IMR-90 (cell line): Measurements from ENCODE around the gene HPN. TPM values are rescaled to one million over a fixed set of nuclear protein-coding genes. Genes with fewer than 3 reads are reported as not detected.

Experiments used
- ATAC-seq: fragments of 200-7000 bp; cut with Tn5 transposase; 2 replicates; pipeline ENCODE4 v1.9.1; 2020; ENCODE audit warnings: low read depth, mild to moderate bottlenecking, moderate library complexity
- BruUV-seq: library from RNA; stranded (reverse); fragments of 400-500 nt; replicated peaks from 2 replicates; lab custom pipeline; 2021; lab: Mats Ljungman, UMichigan
- CTCF ChIA-PET: fragments of 300-600 bp; formaldehyde crosslinking; extraction: SDS; loops from one replicate; lab custom pipeline; 2021; ENCODE audit warnings: antibody characterized with exemption; lab: Yijun Ruan, JAX
- POLR2A ChIA-PET: fragments of 300-600 bp; sonication (Branson Sonifier 250); formaldehyde crosslinking; loops from one replicate; lab custom pipeline; 2022; ENCODE audit warnings: antibody characterized with exemption; ENCODE audit not compliant: unreplicated experiment; lab: Charles Lee
- DNase-seq: peaks from one replicate; pipeline ENCODE4 v3.0.0; 2013
- H2AFZ ChIP-seq: replicated peaks from 2 replicates; pipeline ENCODE3; 2013; ENCODE audit warnings: low read length, mild to moderate bottlenecking; ENCODE audit not compliant: poor library complexity
- H2AK5ac ChIP-seq: 2 replicates; pipeline ENCODE4 v1.6.1; 2013; ENCODE audit warnings: low read depth, low read length, inconsistent platforms
- H2AK9ac ChIP-seq: replicated peaks from 2 replicates; pipeline ENCODE3; 2013; ENCODE audit warnings: mild to moderate bottlenecking, low read depth, low read length, moderate library complexity; ENCODE audit not compliant: poor library complexity
- H2BK120ac ChIP-seq: 2 replicates; pipeline ENCODE4 v1.6.1; 2013; ENCODE audit warnings: low read depth, low read length, inconsistent platforms
- H2BK15ac ChIP-seq: 3 replicates; pipeline ENCODE4 v1.6.1; 2013; ENCODE audit warnings: low read depth, low read length, inconsistent platforms
- H2BK20ac ChIP-seq: 2 replicates; pipeline ENCODE4 v1.6.1; 2013; ENCODE audit warnings: low read depth, mild to moderate bottlenecking, inconsistent platforms, low read length, moderate library complexity
- H2BK5ac ChIP-seq: 2 replicates; pipeline ENCODE4 v1.6.1; 2013; ENCODE audit warnings: mild to moderate bottlenecking, low read depth, low read length, inconsistent platforms; ENCODE audit not compliant: poor library complexity, severe bottlenecking
- H3K14ac ChIP-seq: replicated peaks from 2 replicates; pipeline ENCODE4 v1.6.1; 2013; ENCODE audit warnings: low read depth, low read length, inconsistent platforms
- H3K18ac ChIP-seq: 2 replicates; pipeline ENCODE4 v1.6.1; 2013; ENCODE audit warnings: low read depth, low read length, control low read depth
- H3K23ac ChIP-seq: 2 replicates; pipeline ENCODE4 v1.6.1; 2013; ENCODE audit warnings: low read depth, low read length, inconsistent platforms
- H3K27ac ChIP-seq: 2 replicates; pipeline ENCODE4 v1.5.1; 2013; ENCODE audit warnings: mild to moderate bottlenecking, control low read depth, low read length; ENCODE audit not compliant: insufficient read depth
- H3K27me3 ChIP-seq: 2 replicates; pipeline ENCODE4 v1.6.1; 2013; ENCODE audit warnings: low read length; ENCODE audit not compliant: control insufficient read depth, insufficient read depth
- H3K36me3 ChIP-seq: 2 replicates; pipeline ENCODE4 v1.6.1; 2013; ENCODE audit warnings: low read length, mixed read lengths; ENCODE audit not compliant: control insufficient read depth, insufficient read depth
- H3K4ac ChIP-seq: 2 replicates; pipeline ENCODE4 v1.6.1; 2013; ENCODE audit warnings: low read depth, low read length, inconsistent platforms
- H3K4me1 ChIP-seq: 2 replicates; pipeline ENCODE4 v1.6.1; 2013; ENCODE audit warnings: low read length, mixed read lengths; ENCODE audit not compliant: control insufficient read depth, insufficient read depth
- H3K4me2 ChIP-seq: 2 replicates; pipeline ENCODE4 v1.6.1; 2013; ENCODE audit warnings: low read depth, mild to moderate bottlenecking, control low read depth, low read length, moderate library complexity
- H3K4me3 ChIP-seq: 2 replicates; pipeline ENCODE4 v1.5.1; 2013; ENCODE audit warnings: low read depth, mild to moderate bottlenecking, control low read depth, low read length, moderate library complexity; ENCODE audit not compliant: insufficient read depth
- H3K56ac ChIP-seq: 2 replicates; pipeline ENCODE4 v1.6.1; 2013; ENCODE audit warnings: low read length, inconsistent platforms; ENCODE audit not compliant: insufficient read depth; ENCODE audit errors: extremely low read depth
- H3K79me1 ChIP-seq, 2 experiments: 2 replicates each; pipeline ENCODE4 v1.6.1; 2013; ENCODE audit warnings: low read length in 2 of 2, inconsistent platforms in 1 of 2, low read depth in 1 of 2
- H3K9ac ChIP-seq: 2 replicates; pipeline ENCODE4 v1.6.1; 2013; ENCODE audit warnings: low read depth, low read length, control low read depth
- H3K9me1 ChIP-seq: 2 replicates; pipeline ENCODE4 v1.6.1; 2013; ENCODE audit warnings: low read length, inconsistent platforms; ENCODE audit not compliant: insufficient read depth
- H3K9me3 ChIP-seq: 2 replicates; pipeline ENCODE4 v1.6.1; 2013; ENCODE audit warnings: low read length; ENCODE audit not compliant: control insufficient read depth, insufficient read depth
- H4K20me1 ChIP-seq: 2 replicates; pipeline ENCODE4 v1.6.1; 2013; ENCODE audit warnings: low read length, inconsistent platforms; ENCODE audit not compliant: insufficient read depth
- H4K5ac ChIP-seq: 2 replicates; pipeline ENCODE4 v1.6.1; 2013; ENCODE audit warnings: mild to moderate bottlenecking, low read depth, low read length, control low read depth
- H4K8ac ChIP-seq, 2 experiments: 2 replicates each; pipeline ENCODE4 v1.6.1; 2013; ENCODE audit warnings: low read depth in 2 of 2, low read length in 2 of 2, control low read depth in 1 of 2, inconsistent platforms in 1 of 2
- H4K91ac ChIP-seq: 2 replicates; pipeline ENCODE4 v1.6.1; 2013; ENCODE audit warnings: low read depth, low read length, inconsistent platforms; ENCODE audit not compliant: insufficient read depth
- BHLHE40 ChIP-seq: fragments of 150-350 bp; IDR thresholded peaks from 2 replicates; pipeline ENCODE4 v1.6.1; 2016; ENCODE audit warnings: mild to moderate bottlenecking, low read depth, low read length
- CEBPB ChIP-seq: IDR thresholded peaks from 2 replicates; pipeline ENCODE4 v1.6.1; 2012; ENCODE audit warnings: low read depth, low read length, improper control_type of control experiment
- CHD1 ChIP-seq: IDR thresholded peaks from 2 replicates; pipeline ENCODE4 v1.6.1; 2012; ENCODE audit warnings: low read depth, low read length, improper control_type of control experiment
- CTCF ChIP-seq: conservative IDR thresholded peaks from 2 replicates; pipeline ENCODE4 v1.5.1; 2012; ENCODE audit warnings: mild to moderate bottlenecking, low read depth, low read length, improper control_type of control experiment
- ELK1 ChIP-seq: fragments of 150-350 bp; IDR thresholded peaks from 2 replicates; pipeline ENCODE4 v1.6.1; 2016; ENCODE audit warnings: low read depth, mild to moderate bottlenecking, low read length, moderate library complexity, borderline replicate concordance
- FOS ChIP-seq: fragments of 150-350 bp; IDR thresholded peaks from 2 replicates; pipeline ENCODE4 v1.6.1; 2016; ENCODE audit warnings: low read depth, low read length
- MAFK ChIP-seq: IDR thresholded peaks from 2 replicates; pipeline ENCODE4 v1.6.1; 2012; ENCODE audit warnings: low read depth, low read length, improper control_type of control experiment
- MAZ ChIP-seq: IDR thresholded peaks from 2 replicates; pipeline ENCODE4 v1.6.1; 2012; ENCODE audit warnings: low read depth, mild to moderate bottlenecking, low read length, improper control_type of control experiment, moderate library complexity, borderline replicate concordance
- MXI1 ChIP-seq: IDR thresholded peaks from 2 replicates; pipeline ENCODE4 v1.6.1; 2012; ENCODE audit warnings: low read depth, mild to moderate bottlenecking, low read length, moderate library complexity, borderline replicate concordance
- NFE2L2 ChIP-seq: fragments of 150-350 bp; IDR thresholded peaks from 2 replicates; pipeline ENCODE4 v1.6.1; 2016; ENCODE audit warnings: low read depth, mild to moderate bottlenecking, low read length
- POLR2A ChIP-seq: IDR thresholded peaks from 2 replicates; pipeline ENCODE4 v1.6.1; 2012; ENCODE audit warnings: mild to moderate bottlenecking, low read depth, low read length
- RAD21 ChIP-seq: IDR thresholded peaks from 2 replicates; pipeline ENCODE4 v1.6.1; 2012; ENCODE audit warnings: low read length, improper control_type of control experiment
- RCOR1 ChIP-seq: IDR thresholded peaks from 2 replicates; pipeline ENCODE4 v1.6.1; 2012; ENCODE audit warnings: mild to moderate bottlenecking, low read length, improper control_type of control experiment; ENCODE audit not compliant: insufficient replicate concordance
- RFX5 ChIP-seq: IDR thresholded peaks from 2 replicates; pipeline ENCODE4 v1.8.0; 2012; ENCODE audit warnings: low read depth, mild to moderate bottlenecking, low read length, moderate library complexity
- SMC3 ChIP-seq: fragments of 150-350 bp; IDR thresholded peaks from 2 replicates; pipeline ENCODE4 v1.6.1; 2016; ENCODE audit warnings: low read depth, mild to moderate bottlenecking, antibody characterized with exemption, low read length, moderate library complexity
- USF2 ChIP-seq: fragments of 150-350 bp; IDR thresholded peaks from 2 replicates; pipeline ENCODE4 v1.6.1; 2017; ENCODE audit warnings: mild to moderate bottlenecking, antibody characterized with exemption, low read length, low read depth
- WGBS, 2 experiments: methylation state at CpG; one replicate each; pipeline versions ENCODE4 v1.1.5 to v1.1.7; 2013; ENCODE audit warnings: missing lambda C conversion rate in 2 of 2; ENCODE audit not compliant: insufficient read length in 1 of 2; ENCODE audit errors: extremely low coverage in 2 of 2; 5-methylcytosine and 5-hydroxymethylcytosine counted together
- dilution Hi-C: fragments of 300-500 bp; cut with HindIII; formaldehyde crosslinking; loops from one replicate; pipeline ENCODE4 v1.14.3; 2018; ENCODE audit warnings: low sequenced_read_pairs; ENCODE audit not compliant: unreplicated experiment
- in situ Hi-C: fragments of 300-500 bp; cut with MboI; formaldehyde crosslinking; loops from 3 replicates; pipeline ENCODE4 v1.14.3; 2019; ENCODE audit warnings: low sequenced_read_pairs, inconsistent platforms, mixed read lengths
- intact Hi-C: fragments of 100-400 bp; cut with micrococcal nuclease; formaldehyde crosslinking; loops from 2 replicates; pipeline ENCODE4 v1.10.0; 2022
- polyA plus RNA-seq, 3 experiments: library from polyadenylated mRNA; depleted of rRNA; stranded (reverse); fragments of >200 nt; gene quantifications; 2 replicates each; pipeline ENCODE4 v1.2.3, GENCODE V29; 2012; ENCODE audit warnings: low replicate concordance in 1 of 3
- total RNA-seq: library from RNA; depleted of rRNA; stranded (reverse); fragments of >200 nt; gene quantifications from 2 replicates; pipeline ENCODE4 v1.2.3, GENCODE V29; 2012

Gene HPN
- total and polyA plus RNA-seq, 2 of the 4 experiments (the other 2 are of a cell fraction) = not detected

GRCh38 chr19:35110974-35111373 lies 69.5 kb downstream of the HPN start:
- Histone ChIP-seq H3K4me3 (no peak overlapping the region), H2AK5ac (no peak overlapping the region), H3K18ac (no peak overlapping the region), H2AFZ (no peak overlapping the region), H3K36me3 (no peaks in the 10 kb centered on the region), H2BK120ac (no peak overlapping the region), H3K4me2 (no peak overlapping the region), H4K8ac (no peak overlapping the region), H3K9me1 (no peaks in the 10 kb centered on the region), H3K23ac (no peak overlapping the region), H3K56ac (no peak overlapping the region), H3K27me3 (peaks cover 13% of the 10 kb centered on the region; the same call in 1 of the 2 replicates), H4K5ac (no peak overlapping the region), H2AK9ac (no peak overlapping the region), H3K14ac (no peak overlapping the region), H3K79me1 (no peaks in the 10 kb centered on the region), H2BK20ac (no peak overlapping the region), H3K4me1 (no peaks in the 10 kb centered on the region), H3K9me3 (peaks cover 3% of the 10 kb centered on the region; the same call in 1 of the 2 replicates), H4K91ac (no peak overlapping the region), H3K4ac (no peak overlapping the region), H2BK15ac (no peak overlapping the region), H3K27ac (no peak overlapping the region), H4K20me1 (no peaks in the 10 kb centered on the region), H3K9ac (no peak overlapping the region), H2BK5ac (no peak overlapping the region)
- no peak for TF ChIP-seq RCOR1
- TF ChIP-seq MXI1 = no peak
- TF ChIP-seq MAZ = no peak
- TF ChIP-seq CHD1 = no peak
- TF ChIP-seq ELK1 = no peak
- TF ChIP-seq RFX5 = no peak
- TF ChIP-seq FOS = no peak
- no peak for TF ChIP-seq SMC3
- no peak for TF ChIP-seq CTCF
- no peak for TF ChIP-seq USF2
- TF ChIP-seq CEBPB = no peak
- TF ChIP-seq MAFK = no peak
- TF ChIP-seq NFE2L2 = no peak
- TF ChIP-seq BHLHE40 = no peak
- TF ChIP-seq POLR2A = no peak
- TF ChIP-seq RAD21 = no peak
- intact Hi-C loops = no loop called here
- CTCF ChIA-PET = no interaction called here
- dilution Hi-C loops = no loop called here
- 100% methylated on average over 1 of the region's 9 CpGs; no CpG with 5 or more reads in 1 of the 2 experiments for WGBS, 2 experiments
- DNase-seq = no peak
- ATAC-seq = no peak
- in situ Hi-C loops = no loop called here
- POLR2A ChIA-PET = no interaction called here
- no TSS peak for BruUV-seq
